HCT116 (cell line): ENCODE measurements around the gene FABP2.
"Not testable (repeated sequence)": the region's sequence is repeated elsewhere in the genome, so short reads cannot be mapped to it uniquely, and the experiment has no call there.

Experiments
- CEBPB ChIP-seq: IDR thresholded peaks from 2 replicates; pipeline ENCODE4 v1.6.1; 2012; ENCODE audit warnings: low read depth
- CTCF ChIP-seq, 3 experiments: fragments of 200-600 bp in 1 of 3; sonication (generic) in 1 of 3; IDR thresholded peaks in 2 of 3; conservative IDR thresholded peaks in 1 of 3; 2 replicates each; pipeline ENCODE4 v1.5.1; 2012 to 2017; ENCODE audit warnings: low read depth in 2 of 3, low read length in 2 of 3, antibody characterized with exemption in 1 of 3, borderline replicate concordance in 1 of 3, control low read depth in 1 of 3, mild to moderate bottlenecking in 1 of 3, mixed read lengths in 1 of 3, mixed run types in 1 of 3, moderate library complexity in 1 of 3; ENCODE audit not compliant: insufficient read depth in 1 of 3
- EZH2 ChIP-seq: fragments of 200-600 bp; sonication (generic); IDR thresholded peaks from 2 replicates; pipeline ENCODE4 v1.6.1; 2017; ENCODE audit warnings: antibody characterized with exemption, mixed run types
- EZH2phosphoT487 ChIP-seq: fragments of 200-600 bp; IDR thresholded peaks from 2 replicates; pipeline ENCODE4 v1.6.1; 2018; ENCODE audit warnings: antibody characterized with exemption, borderline replicate concordance
- POLR2A ChIP-seq: IDR thresholded peaks from 2 replicates; pipeline ENCODE4 v1.7.0; 2011; ENCODE audit warnings: borderline replicate concordance; ENCODE audit not compliant: insufficient read depth, insufficient read length; ENCODE audit errors: extremely low read depth
- POLR2AphosphoS5 ChIP-seq: IDR thresholded peaks from 2 replicates; pipeline ENCODE4 v1.6.1; 2011; ENCODE audit warnings: mild to moderate bottlenecking, low read depth, low read length, moderate library complexity
- RAD21 ChIP-seq: IDR thresholded peaks from 2 replicates; pipeline ENCODE4 v1.6.1; 2012; ENCODE audit warnings: low read depth, mild to moderate bottlenecking
- SIN3A ChIP-seq: IDR thresholded peaks from 2 replicates; pipeline ENCODE4 v1.6.1; 2012; ENCODE audit warnings: low read depth
- SRF ChIP-seq: IDR thresholded peaks from 2 replicates; pipeline ENCODE4 v1.6.1; 2012; ENCODE audit warnings: low read depth
- ZBTB33 ChIP-seq: IDR thresholded peaks from 2 replicates; pipeline ENCODE4 v1.6.1; 2011; ENCODE audit warnings: mild to moderate bottlenecking, low read length, moderate library complexity; ENCODE audit not compliant: insufficient replicate concordance; ENCODE audit errors: extremely low read depth
- TF ChIP-seq, protein P1 (sequence below): IDR thresholded peaks from 2 replicates; pipeline ENCODE4 v1.6.1; 2012

- not testable (repeated sequence) for TF ChIP-seq POLR2A; ZBTB33; SIN3A; CTCF (IDR thresholded peaks at IDR 0.05 in 2 of 3, conservative IDR thresholded peaks at IDR 0.05 in 1 of 3; ENCODE audit: borderline replicate concordance in 1 of 3, insufficient read depth in 1 of 3, low read depth in 2 of 3, low read length in 2 of 3); POLR2AphosphoS5; SRF; EZH2; EZH2phosphoT487; CEBPB; RAD21
- TF ChIP-seq, protein P1, sequence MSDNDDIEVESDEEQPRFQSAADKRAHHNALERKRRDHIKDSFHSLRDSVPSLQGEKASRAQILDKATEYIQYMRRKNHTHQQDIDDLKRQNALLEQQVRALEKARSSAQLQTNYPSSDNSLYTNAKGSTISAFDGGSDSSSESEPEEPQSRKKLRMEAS: not testable (repeated sequence)
Observed at GRCh38 chr4:119362413-119362812, 40.5 kb upstream of the FABP2 start.
